ENCODE results near the gene P2RX5.
"Not testable (repeated sequence)": the region's sequence is repeated elsewhere in the genome, so short reads cannot be mapped to it uniquely, and the experiment has no call there.

Gene P2RX5

DNA sequence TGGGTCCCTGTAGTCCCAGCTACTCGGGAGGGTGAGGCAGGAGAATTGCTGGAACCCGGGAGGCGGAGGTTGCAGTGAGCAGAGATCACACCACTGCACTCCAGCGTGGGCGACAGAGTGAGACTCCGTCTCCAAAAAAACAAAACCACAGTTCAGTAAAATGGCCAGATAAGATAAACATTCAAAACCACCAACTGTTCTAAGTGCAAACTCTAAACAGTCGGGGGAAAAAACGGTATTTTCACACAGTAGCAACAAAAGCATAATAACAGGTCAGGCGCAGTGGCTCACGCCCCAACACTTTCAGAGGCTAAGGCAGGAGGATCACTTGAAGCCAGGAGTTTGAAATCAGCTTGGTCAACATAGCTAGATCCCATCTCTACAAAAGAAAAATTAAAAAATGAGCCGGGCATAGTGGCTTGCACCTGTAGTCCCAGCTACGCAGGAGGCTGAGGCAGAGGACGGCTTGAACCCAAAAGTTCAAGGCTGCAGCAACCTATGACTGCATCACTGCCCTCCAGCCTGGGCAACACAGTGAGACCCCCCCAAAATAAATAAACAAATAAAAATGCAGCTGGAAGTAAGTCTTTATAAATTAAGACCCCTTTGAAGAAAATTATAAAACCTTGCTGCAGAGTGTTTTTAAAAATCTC lies 17.0 kb upstream of the P2RX5 start:
- no peak for DNase-seq

DNA sequence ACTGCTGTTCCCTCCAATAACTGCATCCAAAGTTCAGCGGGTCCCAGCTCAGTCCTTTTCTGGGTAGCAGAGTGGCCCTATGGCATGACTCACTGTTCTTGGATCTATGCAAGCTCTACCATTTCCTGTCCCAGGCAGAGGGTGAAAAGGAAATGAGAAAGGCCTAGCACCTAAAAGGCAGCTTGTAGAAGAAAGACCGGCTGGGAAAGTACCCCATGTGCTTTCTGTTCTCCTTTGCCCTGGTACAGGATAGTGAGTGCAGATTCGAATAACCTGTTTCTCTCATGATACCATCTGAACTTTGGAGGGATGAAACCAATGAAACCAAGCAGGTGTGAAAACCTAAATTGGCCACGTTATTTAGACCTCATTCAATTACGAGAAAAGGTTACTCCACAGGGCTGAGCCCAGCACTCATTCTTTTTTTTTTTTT lies 15.0 kb upstream of the P2RX5 start:
- peak; percentile 68 to 72 for DNase-seq

DNA sequence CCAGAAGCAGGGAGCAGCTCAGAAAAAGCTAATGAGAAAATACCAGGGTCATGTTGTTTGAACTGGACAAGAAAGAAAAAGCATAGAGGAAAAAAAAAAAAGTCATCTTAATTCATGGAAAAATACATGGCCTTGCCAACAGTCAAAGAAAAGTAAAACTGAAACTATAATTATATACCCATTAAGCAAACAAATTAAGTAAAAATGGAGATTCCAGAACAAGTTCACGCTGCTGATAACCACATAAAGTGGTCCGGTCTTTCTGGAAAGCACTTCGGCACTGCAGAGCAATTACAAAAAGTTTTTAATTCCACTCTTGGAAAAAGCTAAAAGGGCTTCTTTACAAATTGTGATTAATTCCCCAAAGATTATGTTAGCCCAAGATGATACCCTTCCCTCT lies 12.4 kb upstream of the P2RX5 start:
- no peak for DNase-seq

DNA sequence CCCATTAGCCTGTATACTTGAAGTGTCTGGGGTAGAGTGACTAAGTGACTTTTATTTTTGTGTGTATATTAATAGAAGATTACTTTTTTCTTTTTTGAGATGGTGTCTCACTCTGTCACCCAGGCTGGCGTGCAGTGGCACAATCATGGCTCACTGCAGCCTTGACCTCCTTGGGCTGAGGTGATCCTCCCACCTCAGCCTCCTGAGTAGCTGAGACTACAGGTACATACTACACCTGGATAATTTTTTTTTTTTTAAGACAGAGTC lies 9.7 kb upstream of the P2RX5 start:
- not testable (repeated sequence) for DNase-seq

DNA sequence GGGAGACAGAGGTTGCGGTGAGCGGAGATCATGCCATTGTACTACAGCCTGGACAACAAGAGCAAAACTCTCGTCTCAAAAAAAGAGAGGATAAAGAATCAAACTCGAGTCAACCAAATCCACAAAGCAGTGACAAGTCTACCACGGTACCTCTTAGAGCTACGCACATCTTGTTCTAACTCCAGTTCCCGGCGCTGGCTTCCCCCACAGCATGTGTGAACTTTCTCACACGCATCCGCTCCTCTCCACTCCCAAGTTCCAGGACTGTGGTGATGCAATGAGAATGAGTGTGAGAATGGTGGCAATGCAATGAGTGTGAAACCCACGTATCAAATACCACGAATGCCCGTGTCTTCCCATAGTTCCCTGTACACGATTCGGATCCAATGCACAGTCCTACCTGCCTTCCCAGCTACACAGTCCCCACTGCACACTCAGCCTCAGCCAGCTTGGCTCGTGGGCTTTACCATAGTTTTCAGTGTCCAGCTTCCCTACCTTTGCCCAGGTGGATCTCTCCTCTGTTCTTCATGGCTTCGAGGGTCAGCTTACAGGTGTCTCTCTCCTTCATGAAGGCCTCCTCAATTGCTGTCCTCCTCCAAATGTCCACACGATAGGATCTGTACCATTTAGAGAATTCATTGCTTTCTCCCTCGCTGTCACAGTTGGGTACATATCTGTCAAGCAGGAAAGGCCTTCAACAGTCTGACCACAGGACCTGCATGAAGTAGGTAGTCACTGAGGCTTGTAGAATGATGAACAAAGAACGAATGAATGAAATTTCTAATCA lies 9.2 kb upstream of the P2RX5 start:
- no peak for DNase-seq

DNA sequence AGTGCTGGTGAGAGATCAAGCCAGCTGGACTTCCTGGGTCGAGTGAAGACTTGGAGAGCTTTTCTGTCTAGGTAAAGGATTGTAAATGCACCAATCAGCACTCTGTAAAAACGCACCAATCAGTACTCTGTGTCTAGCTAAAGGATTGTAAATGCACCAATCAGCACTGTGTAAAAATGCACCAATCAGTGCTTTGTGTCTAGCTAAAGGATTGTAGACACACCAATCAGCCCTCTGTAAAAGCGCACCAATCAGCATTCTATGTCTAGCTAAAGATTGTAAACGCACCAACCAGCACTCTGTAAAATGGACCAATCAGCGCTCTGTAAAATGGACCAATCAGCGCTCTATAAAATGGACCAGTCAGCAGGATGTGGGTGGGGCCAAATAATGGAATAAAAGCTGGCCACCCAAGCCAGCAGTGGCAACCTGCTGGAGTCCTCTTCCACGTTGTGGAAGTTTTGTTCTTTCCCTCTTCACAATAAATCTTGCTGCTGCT lies 6.1 kb upstream of the P2RX5 start:
- not testable (repeated sequence) for DNase-seq

DNA sequence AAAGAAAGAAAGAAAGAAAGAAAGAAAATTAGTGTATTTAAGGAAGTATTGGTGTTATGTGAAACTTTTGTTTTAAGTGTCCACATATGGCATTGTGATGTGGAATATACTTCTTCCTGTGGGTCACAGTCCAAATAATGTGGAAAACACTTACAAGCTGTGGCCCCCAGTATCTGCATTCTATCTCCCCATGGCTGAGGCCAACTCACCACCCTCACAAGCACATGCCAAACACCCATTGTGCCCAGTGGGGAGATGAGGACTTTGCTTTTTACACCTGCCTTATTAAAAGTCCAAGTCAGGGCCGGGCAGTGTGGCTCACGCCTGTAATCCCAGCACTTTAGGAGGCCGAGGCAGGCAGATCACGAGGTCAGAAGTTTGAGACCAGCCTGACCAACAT lies 4.0 kb upstream of the P2RX5 start:
- DNase-seq = no peak

DNA sequence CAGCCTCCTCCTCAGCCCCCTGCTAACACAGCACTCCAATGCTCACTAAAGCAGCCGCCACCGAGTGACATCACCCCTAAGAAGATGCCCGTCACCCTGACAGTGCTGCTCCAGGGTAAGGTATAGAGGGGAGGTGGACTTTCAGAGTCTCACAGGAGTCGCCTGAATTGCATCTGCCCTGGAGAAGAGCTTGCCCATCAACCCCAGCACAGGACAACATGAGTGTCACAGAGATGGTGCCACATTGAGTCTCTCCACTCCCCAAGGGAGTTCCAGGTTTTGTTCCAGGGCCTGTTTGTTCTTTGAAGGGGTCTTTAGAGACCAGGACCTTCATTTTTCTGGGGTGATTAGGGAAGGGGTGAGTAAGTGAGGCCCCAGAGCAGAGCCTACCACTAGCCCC lies 2.2 kb upstream of the P2RX5 start:
- DNase-seq = no peak

DNA sequence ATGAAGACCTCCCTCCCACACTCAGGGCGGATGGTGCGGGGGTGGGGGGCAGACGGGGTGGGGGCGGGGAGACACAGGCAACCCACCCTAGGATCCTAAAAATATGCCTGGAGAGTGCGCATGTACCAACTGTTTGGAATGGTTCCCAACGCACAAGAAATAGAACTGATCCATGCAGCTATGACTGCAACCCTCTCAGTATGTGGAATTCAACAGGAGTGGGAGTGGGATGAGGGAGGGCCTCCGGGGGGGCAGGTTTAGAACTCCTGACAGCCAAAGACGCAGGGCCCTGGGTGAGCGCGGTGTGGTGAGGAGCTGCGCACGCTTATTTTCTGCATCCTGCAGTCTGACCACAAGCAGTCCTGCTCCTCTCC lies 1.1 kb upstream of the P2RX5 start:
- DNase-seq = no peak

DNA sequence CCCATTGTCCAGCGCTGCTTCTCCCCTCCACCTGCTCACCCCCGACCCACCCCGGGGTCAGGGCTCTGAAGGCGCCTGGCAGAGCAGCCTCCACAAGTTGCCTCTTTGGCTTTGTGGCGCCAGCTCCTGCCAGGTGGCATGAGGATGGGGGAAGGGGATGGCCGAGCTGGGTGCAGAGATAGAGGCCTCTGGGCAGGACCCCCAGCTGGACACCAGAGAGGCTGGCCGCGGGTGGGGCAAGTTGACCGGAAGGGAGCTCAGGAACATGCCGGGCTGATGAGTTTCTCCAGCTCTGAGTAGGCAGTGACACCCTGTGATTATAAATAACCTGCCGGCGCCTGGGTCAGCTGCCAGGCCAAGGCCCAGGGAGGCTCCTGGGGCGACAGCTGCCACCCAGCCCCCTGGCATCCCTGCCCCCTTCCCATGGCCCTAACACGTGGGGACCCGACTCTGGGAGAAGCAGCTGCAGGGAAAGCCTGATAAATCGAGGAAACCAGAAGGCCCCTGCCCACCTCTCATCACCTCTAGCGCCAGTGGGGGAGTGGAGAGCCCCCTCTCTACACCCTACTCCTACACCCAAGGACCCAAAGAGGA lies 729 bp downstream of the P2RX5 start:
- no peak for DNase-seq

DNA sequence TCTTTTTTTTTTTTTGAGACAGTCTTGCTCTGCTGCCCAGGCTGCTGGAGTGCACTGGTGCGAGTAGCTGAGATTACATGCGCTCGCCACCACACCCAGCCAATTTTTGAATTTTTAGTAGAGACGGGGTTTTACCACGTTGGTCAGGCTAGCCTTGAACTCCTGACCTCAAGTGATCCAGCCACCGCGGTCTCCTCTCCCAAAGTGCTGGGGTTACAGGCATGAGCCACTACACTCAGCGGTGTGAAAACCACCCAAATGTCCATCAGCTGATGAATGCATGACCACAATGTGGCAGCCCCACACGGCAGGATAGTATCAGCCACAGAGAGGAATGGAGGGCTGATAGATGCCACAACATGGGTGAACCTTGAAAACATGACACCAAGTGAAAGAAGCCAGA lies 2.1 kb downstream of the P2RX5 start:
- no peak for DNase-seq

DNA sequence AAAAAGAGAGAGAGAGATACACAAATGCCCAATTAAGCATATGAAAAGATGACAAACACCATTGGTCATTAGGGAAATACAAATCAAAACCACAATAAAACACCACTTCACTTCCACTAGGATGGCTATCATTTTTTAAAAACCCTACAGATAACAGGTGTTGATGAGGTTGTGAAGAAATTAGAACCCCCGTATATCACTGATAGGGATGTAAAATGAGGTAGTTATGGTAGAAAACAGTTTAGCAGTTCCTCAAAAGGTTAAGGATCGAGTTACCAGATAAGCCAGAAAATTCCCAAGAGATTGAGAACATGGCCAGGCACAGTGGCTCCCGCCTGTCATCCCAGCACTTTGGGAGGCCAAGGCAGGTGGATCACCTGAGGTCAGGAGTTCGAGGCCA lies 2.8 kb downstream of the P2RX5 start:
- no peak for DNase-seq

DNA sequence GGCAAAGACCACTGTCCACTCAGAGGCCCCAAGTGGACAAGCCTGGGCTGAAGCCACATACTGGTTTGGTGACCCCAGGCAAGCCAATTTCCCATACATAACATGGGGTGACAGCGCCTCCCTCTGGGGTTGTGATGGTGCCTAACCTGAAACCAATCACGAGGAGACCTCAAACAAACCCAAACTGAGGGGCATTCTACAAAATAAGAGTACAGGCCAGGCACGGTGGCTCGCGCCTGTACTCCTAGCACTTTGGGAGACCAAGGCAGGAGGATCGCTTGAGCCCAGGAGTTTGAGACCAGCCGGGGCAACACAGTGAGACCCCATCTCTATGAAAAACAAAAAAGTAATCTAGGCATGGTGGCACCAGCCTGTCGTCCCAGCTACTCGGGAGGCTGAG lies 3.6 kb downstream of the P2RX5 start:
- DNase-seq = no peak

DNA sequence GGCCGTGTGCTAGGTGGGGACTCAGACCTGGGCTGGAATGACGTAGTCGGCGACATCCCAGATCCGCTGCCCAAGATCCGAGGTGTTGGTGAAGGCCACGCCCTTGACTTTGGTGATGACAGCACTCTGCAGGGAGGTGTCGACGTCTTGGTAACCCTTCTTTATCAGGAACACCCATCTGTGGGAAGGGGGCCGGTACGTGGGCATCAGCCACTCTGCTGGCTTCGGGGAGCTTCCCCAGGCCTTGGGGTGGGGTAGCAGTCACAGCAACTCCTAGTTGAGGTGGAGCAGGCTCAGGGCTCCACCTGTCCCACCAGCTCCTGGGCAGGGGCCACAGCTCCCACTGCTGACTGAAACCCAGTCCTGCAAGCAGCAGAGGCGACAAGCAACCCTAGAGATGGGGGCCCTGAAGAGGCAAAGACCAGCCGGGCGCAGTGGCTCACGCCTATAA lies 4.3 kb downstream of the P2RX5 start:
- no peak for DNase-seq

DNA sequence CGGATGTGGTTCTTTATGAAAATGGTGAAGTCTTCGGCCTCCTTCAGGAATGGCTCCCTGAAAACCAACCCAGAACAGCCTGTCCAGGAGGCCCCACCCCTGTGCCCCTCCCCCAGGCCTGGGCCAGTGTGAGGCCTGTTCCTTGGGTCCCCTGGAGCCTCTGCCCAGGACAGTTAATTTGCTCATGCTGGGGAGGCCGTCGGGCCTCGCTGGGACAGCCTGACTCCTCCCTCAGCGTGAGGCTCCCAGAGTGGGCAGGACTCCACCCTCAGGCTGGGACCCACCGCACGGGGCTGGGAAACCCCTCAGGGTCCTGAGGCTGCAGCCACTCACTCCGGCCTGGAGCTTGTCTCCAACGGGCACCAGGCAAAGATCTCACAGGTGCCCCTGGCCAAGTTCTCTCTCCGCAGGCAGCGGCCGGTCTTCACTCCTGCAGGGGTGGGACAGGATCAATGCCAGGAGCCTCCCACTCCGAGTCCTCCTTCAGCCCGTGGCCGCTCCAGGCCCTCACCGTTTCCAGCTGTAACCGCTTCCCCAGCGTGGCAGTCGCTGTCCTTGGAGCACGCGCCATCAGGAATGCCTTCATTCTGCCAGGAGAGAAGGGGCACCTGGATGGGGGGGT lies 5.8 kb downstream of the P2RX5 start:
- no peak for DNase-seq

DNA sequence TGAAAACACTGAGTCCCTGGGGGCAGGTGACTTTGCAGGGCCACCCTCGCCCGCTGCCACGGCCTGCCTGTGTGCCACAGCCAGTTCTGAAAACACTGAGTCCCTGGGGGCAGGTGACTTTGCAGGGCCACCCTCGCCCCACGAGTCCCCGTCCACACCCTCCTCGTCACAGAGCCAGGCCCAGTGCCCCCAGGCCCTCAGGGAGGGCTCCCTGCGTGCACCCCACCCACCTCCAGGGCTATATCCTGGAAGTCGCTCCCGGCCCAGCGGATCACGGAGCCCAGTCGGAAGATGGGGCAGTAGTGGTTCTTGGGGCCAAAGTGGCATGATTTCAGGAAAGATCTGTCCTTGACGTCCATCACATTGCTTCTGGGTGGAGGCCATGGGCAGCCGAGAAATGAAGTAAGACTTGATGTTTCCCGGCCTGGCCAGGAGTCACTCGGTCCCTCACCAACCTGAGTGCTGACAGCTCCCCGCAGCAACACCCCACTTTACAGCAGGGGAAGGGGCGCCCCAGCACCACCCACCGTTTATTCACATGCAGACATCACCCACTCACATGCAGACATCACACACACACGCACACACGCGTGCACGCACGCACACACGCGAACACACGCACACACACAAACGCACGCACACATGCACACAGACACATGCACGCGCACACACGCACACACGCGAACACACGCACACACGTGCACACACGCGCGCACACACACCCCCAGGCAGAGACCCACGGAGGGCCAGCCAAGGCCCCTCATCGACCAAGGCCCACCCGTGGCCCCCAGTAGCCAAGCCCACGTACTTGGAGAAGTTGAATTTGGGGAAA lies 6.5 kb downstream of the P2RX5 start:
- DNase-seq = no peak

DNA sequence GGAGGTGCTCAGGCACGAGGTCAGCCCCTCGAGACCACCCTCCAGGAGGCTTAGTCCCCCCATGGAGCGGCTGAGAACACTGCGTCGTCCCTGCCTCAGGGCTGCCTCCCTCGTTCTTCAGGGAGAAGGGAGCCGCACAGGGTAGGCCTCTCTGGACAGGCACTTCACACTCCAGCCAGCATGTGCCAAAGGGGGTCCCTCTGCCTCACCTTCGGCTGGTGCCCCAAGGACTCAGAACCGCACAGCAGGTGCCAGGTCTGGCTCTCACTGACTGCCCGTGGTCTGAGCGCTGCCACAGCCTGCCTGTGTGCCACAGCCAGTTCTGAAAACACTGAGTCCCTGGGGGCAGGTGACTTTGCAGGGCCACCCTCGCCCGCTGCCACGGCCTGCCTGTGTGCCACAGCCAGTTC lies 7.1 kb downstream of the P2RX5 start:
- DNase-seq = no peak

DNA sequence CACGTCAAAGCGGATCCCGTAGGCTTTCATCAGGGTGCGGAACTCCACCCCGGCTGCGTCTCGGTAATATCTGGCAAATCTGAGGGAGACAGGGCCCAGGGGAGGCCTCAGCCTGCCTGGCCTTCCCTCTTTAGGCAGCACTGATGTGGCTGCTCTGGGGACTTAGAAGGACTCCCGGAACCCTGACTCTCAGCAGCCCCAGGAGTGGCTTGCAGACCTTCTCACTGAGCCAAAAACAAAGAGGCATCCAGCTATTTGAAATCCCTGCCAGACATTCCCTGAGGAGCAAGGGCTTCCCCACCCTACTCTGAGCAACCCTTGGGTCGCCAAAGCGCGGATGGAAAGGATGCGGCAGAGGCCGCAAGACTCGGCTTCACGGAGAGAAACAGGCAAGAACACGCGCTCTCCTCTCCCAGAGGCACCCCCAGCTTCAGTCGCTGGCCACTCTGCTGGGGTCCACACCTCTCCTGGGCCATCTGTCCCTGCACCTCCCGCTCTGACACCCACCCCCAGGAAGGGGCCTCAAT lies 7.9 kb downstream of the P2RX5 start:
- DNase-seq = no peak

DNA sequence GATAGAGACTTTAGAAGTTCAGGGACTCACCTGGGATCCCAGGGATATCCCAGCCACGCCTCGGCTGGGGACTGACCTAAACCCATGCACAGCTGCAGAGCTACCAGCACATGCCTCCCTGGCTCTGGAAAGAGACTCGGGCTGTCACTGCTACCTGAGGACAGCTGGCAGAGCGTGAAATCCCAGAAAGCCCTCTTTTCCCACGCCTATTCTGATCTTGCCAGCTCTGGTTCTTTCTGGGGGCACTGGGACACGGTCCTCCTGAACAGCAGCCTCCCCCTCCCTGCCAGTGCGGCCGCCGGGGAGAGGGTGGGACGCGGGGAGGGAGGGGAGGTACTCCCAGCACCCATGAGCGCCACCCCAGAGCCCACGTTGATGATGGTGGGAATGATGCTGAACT lies 10.8 kb downstream of the P2RX5 start:
- no peak for DNase-seq

DNA sequence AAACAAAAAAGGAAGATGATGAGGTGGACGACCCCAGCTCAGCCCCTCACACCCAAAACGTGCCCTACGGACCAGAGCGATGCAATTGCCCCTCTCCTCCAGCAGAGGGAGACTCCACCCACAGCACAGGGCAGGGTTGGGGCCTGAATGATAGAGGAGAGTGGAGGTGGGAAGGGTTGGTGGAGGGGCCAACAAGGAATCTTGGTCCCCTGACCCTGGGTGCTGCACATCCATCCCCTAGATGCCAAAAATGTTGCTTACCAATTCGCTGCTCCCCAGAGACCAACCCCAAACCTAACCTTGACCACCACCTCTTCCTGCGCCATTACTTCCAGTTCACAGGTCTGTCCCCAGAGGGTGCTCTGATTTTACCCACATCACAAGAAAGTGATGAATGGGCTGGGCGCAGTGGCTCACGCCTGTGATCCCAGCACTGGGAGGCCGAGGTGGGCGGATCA lies 12.9 kb downstream of the P2RX5 start:
- peak; percentile 37 to 42 for DNase-seq

DNA sequence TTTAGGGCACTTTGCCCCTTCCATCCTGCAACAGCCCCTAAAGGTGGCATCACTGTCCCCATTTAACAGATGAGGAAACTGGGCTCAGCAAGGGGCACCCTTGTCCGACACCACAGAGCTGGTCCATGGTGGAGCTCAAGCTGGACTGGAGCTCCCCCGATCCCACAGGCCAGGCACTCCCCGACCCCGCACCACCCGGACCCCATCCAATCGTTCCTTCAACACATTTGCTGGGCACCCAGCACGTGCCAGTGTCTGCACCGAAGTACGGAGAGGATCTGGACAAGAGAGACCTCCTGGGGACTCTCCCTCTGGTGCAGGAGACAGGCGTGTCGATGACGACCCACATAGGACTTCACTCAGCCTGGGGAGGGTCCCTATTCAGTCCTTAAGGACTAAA lies 13.9 kb downstream of the P2RX5 start:
- no peak for DNase-seq

DNA sequence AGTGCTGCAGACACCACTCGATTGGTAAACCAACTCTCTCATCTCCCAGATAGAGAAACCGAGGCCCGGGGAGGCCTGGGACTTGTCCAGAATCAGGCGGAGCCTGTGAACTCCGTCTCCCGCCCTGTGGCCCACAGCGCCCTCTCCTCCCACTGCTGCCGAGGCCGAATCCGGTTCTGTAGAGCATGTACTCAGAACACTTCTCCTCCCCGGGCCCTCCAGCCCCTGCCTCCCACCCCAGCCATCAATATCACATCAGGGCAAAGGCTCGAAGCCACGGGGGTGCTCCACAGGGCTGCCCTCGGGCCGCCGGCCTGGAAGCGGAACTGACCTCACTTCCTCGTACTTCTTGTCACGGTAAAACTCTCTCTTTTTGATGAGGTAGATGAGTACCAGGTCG lies 14.4 kb downstream of the P2RX5 start:
- no peak for DNase-seq
